Activated CD4-positive, alpha-beta memory T cell treated with anti-CD3 and anti-CD28 coated beads for 36 hours (primary cell): ENCODE data around the gene NUDT22. TPM values are rescaled to one million over a fixed set of nuclear protein-coding genes. Genes with fewer than 3 reads are reported as not detected.
A peak's percentile ranks its signal among the peaks of the same experiment; 100 is the strongest.

Experiments used
- CTCF ChIA-PET: fragments of 350-600 bp; sonication (Branson Sonifier 250); formaldehyde crosslinking; loops from one replicate; lab custom pipeline; 2021; ENCODE audit warnings: antibody characterized with exemption, inconsistent platforms; lab: Charles Lee
- POLR2A ChIA-PET: fragments of 350-600 bp; sonication (Branson Sonifier 250); formaldehyde crosslinking; loops from one replicate; lab custom pipeline; 2021; ENCODE audit warnings: antibody characterized with exemption; lab: Charles Lee
- DNase-seq: peaks from one replicate; pipeline ENCODE4 v3.0.0-alpha.2; 2020
- H3K27ac Mint-ChIP-seq: one replicate; pipeline ENCODE4 v1.8.0; 2021; ENCODE audit warnings: mixed read lengths
- H3K27me3 Mint-ChIP-seq: one replicate; pipeline ENCODE4 v1.8.0; 2021; ENCODE audit warnings: mixed read lengths
- H3K36me3 Mint-ChIP-seq: one replicate; pipeline ENCODE4 v1.8.0; 2021; ENCODE audit warnings: mixed read lengths
- H3K4me1 Mint-ChIP-seq: one replicate; pipeline ENCODE4 v1.8.0; 2021; ENCODE audit warnings: low read depth, mixed read lengths
- H3K4me3 Mint-ChIP-seq: one replicate; pipeline ENCODE4 v1.8.0; 2021; ENCODE audit warnings: mild to moderate bottlenecking, mixed read lengths
- H3K9me3 Mint-ChIP-seq: one replicate; pipeline ENCODE4 v1.8.0; 2021; ENCODE audit warnings: mixed read lengths
- intact Hi-C: fragments of 100-400 bp; cut with micrococcal nuclease; formaldehyde crosslinking; loops from one replicate; pipeline ENCODE4 v1.15.1; 2023
- total RNA-seq, 2 experiments: library from RNA; stranded (reverse); gene quantifications; one replicate each; pipeline ENCODE4 v1.2.3, GENCODE V29; 2021

The NUDT22 gene
- total RNA-seq, 2 experiments from 2014 or later: 69.8 to 79.8 TPM

DNA sequence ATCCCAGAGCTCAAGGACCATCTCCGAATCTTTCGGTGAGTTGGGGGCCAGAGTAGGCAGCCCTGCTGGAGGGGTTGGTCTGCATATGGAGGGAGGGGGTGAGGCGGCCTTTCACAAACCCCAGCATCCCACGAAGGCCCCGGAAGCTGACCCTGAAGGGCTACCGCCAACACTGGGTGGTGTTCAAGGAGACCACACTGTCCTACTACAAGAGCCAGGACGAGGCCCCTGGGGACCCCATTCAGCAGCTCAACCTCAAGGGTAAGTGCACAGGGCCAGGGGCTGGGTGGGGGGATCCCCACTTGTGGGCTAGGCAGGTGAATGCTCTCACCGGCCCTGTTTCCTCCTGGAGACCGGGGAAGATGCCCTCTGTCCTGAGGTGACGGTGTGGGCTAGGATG lies 6.3 kb upstream of the NUDT22 start:
- no peak for DNase-seq
- Mint-ChIP-seq H3K27me3 (no peaks in the 10 kb centered on the region), H3K27ac (no peak overlapping the region), H3K4me1 (peaks cover 10% of the 10 kb centered on the region), H3K4me3 (no peak overlapping the region), H3K36me3 (peaks cover 20% of the 10 kb centered on the region), H3K9me3 (no peaks in the 10 kb centered on the region)
- ChIA-PET CTCF (no interaction called here), POLR2A (no interaction called here)
- intact Hi-C loops: no loop called here

DNA sequence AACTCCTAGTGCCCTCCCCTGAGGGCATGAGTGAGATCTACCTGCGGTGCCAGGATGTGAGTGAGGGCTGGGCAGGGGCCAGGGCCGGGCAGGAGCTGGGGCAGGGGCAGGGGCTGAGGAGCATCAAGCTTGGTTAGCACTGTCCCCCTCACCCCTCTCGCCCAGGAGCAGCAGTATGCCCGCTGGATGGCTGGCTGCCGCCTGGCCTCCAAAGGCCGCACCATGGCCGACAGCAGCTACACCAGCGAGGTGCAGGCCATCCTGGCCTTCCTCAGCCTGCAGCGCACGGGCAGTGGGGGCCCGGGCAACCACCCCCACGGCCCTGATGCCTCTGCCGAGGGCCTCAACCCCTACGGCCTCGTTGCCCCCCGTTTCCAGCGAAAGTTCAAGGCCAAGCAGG lies 5.8 kb upstream of the NUDT22 start:
- POLR2A ChIA-PET: interaction anchor here (0.6 kb wide), 1 partner anchor 30 kb away, joined by 3 read pairs; no protein-coding TSS in a partner anchor
- Mint-ChIP-seq H3K4me1 (peaks cover 8% of the 10 kb centered on the region), H3K9me3 (no peaks in the 10 kb centered on the region), H3K27ac (no peak overlapping the region), H3K4me3 (no peak overlapping the region), H3K36me3 (peaks cover 15% of the 10 kb centered on the region), H3K27me3 (no peaks in the 10 kb centered on the region)
- intact Hi-C loops: no loop called here
- DNase-seq: no peak
- CTCF ChIA-PET: no interaction called here

DNA sequence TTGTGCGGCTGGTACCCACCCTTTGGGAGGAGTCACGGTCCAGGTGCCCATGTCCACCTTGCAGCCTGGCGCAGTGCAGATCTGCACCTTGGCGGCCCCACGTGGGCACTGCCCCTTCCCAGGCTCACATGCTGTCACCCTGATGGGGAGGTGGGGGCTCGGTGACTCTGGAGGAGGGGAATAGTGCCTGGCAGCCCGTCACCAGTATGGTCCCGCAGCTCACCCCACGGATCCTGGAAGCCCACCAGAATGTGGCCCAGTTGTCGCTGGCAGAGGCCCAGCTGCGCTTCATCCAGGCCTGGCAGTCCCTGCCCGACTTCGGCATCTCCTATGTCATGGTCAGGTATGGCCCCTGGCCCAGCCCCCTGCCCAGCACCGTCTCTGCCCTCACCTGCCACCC lies 5.3 kb upstream of the NUDT22 start:
- ChIA-PET CTCF (no interaction called here), POLR2A (interaction anchor here (0.6 kb wide), 1 partner anchor 30 kb away, joined by 3 read pairs; no protein-coding TSS in a partner anchor)
- intact Hi-C loops: no loop called here
- DNase-seq: no peak
- Mint-ChIP-seq H3K27me3 (no peaks in the 10 kb centered on the region), H3K4me1 (peaks cover 9% of the 10 kb centered on the region), H3K9me3 (no peaks in the 10 kb centered on the region), H3K36me3 (peaks cover 14% of the 10 kb centered on the region), H3K4me3 (no peak overlapping the region), H3K27ac (no peak overlapping the region)

DNA sequence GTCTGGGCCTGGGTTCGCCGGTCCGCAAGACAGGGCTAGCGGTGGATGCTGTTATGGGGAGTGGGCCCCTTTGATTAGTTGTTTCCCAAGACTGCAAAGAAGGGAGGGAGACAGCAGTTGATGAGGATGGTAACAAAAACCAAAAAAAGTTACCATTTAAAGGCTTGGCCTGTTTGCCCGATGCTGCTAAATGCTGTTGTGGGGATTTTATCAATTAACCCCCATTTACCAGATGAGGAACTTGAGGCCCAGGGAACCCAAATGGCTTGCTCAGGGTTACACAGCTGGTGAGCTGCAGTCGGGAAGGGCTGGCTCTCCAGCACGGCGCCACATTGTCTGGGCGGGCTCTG lies 3.4 kb upstream of the NUDT22 start:
- Mint-ChIP-seq H3K4me1 (peaks cover 15% of the 10 kb centered on the region), H3K4me3 (no peak overlapping the region), H3K27me3 (no peaks in the 10 kb centered on the region), H3K27ac (no peak overlapping the region), H3K9me3 (no peaks in the 10 kb centered on the region), H3K36me3 (peaks cover 16% of the 10 kb centered on the region)
- ChIA-PET POLR2A (interaction anchor here (0.5 to 5.4 kb wide), 4 partner anchors 14 to 41 kb away, joined by 3 to 66 read pairs (median 5); partner anchors contain the start of gene FERMT3), CTCF (interaction anchor here (5.2 kb wide), 1 partner anchor 16 kb away, joined by 38 read pairs; the partner anchor contains the start of gene FERMT3)
- DNase-seq: no peak
- intact Hi-C loops: no loop called here

DNA sequence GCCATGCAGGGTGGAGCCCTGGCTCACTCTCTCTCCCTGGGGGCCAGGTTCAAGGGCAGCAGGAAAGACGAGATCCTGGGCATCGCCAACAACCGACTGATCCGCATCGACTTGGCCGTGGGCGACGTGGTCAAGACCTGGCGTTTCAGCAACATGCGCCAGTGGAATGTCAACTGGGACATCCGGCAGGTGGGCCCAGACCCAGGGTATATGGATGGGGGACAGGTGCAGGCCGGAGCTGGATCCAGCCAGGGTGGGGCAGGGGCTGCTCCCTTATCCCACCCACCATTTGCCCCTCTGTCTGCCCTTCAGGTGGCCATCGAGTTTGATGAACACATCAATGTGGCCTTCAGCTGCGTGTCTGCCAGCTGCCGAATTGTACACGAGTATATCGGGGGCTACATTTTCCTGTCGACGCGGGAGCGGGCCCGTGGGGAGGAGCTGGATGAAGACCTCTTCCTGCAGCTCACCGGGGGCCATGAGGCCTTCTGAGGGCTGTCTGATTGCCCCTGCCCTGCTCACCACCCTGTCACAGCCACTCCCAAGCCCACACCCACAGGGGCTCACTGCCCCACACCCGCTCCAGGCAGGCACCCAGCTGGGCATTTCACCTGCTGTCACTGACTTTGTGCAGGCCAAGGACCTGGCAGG lies 2.9 kb upstream of the NUDT22 start:
- H3K4me3 Mint-ChIP-seq: no peak overlapping the region
- peaks cover 16% of the 10 kb centered on the region for H3K36me3 Mint-ChIP-seq
- CTCF ChIA-PET: interaction anchor here (5.2 kb wide), 1 partner anchor 16 kb away, joined by 38 read pairs; the partner anchor contains the start of gene FERMT3
- no peak for DNase-seq
- H3K27ac Mint-ChIP-seq: no peak overlapping the region
- H3K4me1 Mint-ChIP-seq: peaks cover 18% of the 10 kb centered on the region
- intact Hi-C loops: no loop called here
- POLR2A ChIA-PET: interaction anchor here (0.5 to 5.4 kb wide), 7 partner anchors 8 to 42 kb away, joined by 3 to 66 read pairs (median 4); partner anchors contain the start of gene FERMT3
- H3K9me3 Mint-ChIP-seq: no peaks in the 10 kb centered on the region
- no peaks in the 10 kb centered on the region for H3K27me3 Mint-ChIP-seq

DNA sequence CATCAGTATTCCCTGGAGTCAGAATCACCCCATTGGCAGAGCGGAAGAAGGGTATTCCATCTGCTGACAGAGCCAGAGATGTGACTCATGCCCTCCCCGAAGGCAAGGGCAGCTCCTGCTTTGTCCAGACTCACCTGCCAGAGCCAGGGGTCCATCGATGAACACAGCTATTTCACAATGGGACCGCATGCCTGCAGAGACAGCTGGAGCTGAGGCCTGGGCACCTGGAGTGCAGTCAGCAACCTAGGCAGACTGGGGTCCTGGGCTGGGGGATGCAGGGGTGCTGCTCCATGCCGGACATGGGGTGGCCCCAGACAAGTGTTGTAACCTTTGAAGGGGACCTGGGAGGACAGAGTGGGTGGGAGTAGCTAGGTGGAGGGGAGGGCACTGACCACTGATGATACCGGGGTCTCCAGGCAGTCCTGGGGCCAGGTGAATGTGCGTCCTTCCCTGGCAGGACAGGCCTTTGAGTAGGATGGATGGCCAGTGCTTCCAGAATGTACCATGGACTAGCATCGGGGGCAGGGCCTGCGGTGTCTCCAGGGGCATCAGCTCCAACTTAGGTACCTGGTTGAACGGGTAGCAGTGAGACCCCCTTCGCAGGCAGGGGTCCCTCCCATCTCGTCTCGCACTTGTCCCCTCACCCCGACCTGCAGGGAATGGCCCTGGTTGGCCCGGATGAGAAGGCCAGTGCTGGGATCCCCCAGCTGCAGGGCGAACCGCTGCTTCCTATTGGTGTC lies 1.8 kb upstream of the NUDT22 start:
- CTCF ChIA-PET: interaction anchor here (0.6 to 5.2 kb wide), 4 partner anchors 8 to 107 kb away, joined by 3 to 38 read pairs (median 4); partner anchors contain the start of gene FERMT3
- peaks cover 21% of the 10 kb centered on the region for H3K4me1 Mint-ChIP-seq
- peak overlapping the region; percentile 49 for H3K27ac Mint-ChIP-seq

DNA sequence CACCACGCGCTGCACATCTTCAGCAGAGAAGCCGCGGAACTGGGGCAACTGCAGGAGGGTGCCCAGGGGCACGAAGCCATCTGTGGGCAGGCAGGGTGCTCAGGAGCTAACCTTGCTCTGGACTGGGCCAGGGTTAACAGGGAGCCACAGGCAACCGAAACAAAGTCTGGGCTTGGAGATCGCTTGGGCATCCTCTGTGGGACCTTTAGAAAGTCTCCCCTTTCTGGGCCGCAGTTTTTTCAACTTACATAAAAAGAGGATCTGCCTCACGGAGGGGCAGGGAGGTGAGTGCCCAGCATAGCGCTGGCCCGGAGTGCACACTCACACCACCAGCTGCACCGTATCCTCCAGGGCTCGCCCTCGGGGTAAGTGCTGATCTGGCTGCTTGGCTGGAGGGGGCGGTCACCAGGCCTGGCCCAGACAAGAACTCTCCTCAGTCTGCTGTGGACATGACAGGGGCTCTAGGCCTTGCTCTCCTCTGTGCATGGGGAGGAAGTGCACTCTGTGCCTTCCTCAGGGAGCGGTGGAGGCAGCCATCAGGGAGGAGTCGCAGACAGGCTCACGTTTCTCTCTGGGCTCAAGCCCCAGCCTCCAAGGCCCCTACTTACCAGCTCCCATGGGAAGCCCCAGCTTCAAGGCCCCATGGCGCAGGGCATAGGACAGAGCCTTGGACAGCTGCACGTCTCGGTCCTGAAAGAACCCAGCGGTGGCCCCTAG lies 1.0 kb upstream of the NUDT22 start:
- no peak for DNase-seq
- Mint-ChIP-seq H3K4me1 (peaks cover 27% of the 10 kb centered on the region), H3K27ac (peak overlapping the region; percentile 83), H3K36me3 (peaks cover 7% of the 10 kb centered on the region), H3K9me3 (no peaks in the 10 kb centered on the region), H3K4me3 (peak overlapping the region; percentile 88), H3K27me3 (no peaks in the 10 kb centered on the region)
- intact Hi-C loops: no loop called here
- ChIA-PET POLR2A (interaction anchor here (0.9 to 5.4 kb wide), 7 partner anchors 10 to 92 kb away, joined by 3 to 66 read pairs (median 6); partner anchors contain the start of genes FERMT3, PRDX5 and TRMT112), CTCF (interaction anchor here (0.6 to 5.2 kb wide), 5 partner anchors 8 to 107 kb away, joined by 3 to 38 read pairs (median 3); partner anchors contain the start of genes FERMT3 and PRDX5)

More for the DNA sequence above, 1.8 kb upstream of the NUDT22 start:
- peak overlapping the region; percentile 88 for H3K4me3 Mint-ChIP-seq
- intact Hi-C loops: no loop called here
- DNase-seq: no peak
- peaks cover 8% of the 10 kb centered on the region for H3K36me3 Mint-ChIP-seq
- H3K9me3 Mint-ChIP-seq: no peaks in the 10 kb centered on the region
- no peaks in the 10 kb centered on the region for H3K27me3 Mint-ChIP-seq
- POLR2A ChIA-PET: interaction anchor here (0.6 to 5.4 kb wide), 7 partner anchors 9 to 1452 kb away, joined by 3 to 66 read pairs (median 3); partner anchors contain the start of gene FERMT3

DNA sequence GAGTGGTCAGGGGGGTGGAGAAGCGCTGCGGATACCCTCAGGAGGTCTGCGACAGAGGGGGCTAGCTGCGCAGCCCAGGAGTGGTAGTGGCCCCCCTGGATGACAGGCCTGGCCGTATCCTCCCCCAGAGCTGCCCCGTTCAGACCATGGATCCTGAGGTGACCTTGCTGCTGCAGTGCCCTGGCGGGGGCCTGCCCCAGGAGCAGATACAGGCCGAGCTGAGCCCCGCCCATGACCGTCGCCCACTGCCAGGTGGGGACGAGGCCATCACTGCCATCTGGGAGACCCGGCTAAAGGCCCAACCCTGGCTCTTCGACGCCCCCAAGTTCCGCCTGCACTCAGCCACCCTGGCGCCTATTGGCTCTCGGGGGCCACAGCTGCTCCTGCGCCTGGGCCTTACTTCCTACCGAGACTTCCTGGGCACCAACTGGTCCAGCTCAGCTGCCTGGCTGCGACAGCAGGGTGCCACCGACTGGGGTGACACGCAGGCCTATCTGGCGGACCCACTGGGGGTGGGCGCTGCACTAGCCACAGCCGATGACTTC lies 505 bp downstream of the NUDT22 start:
- intact Hi-C loops: loop anchor here (1.0 kb wide), 3 partner anchors 14 to 41 kb away; no protein-coding TSS in a partner anchor
- Mint-ChIP-seq H3K27me3 (no peaks in the 10 kb centered on the region), H3K36me3 (peaks cover 5% of the 10 kb centered on the region), H3K9me3 (no peaks in the 10 kb centered on the region), H3K4me1 (peaks cover 31% of the 10 kb centered on the region), H3K4me3 (peak overlapping the region; percentile 88), H3K27ac (peak overlapping the region; percentile 84)
- ChIA-PET CTCF (interaction anchor here (0.7 to 5.2 kb wide), 17 partner anchors 7 to 462 kb away, joined by 3 to 38 read pairs (median 3); partner anchors contain the start of genes CATSPERZ, ESRRA, FERMT3 and FKBP2), POLR2A (interaction anchor here (0.7 to 5.4 kb wide), 12 partner anchors 9 to 91 kb away, joined by 3 to 66 read pairs (median 6); partner anchors contain the start of genes BAD, FERMT3, FKBP2 and PPP1R14B)
- DNase-seq: peak; percentile 81

DNA sequence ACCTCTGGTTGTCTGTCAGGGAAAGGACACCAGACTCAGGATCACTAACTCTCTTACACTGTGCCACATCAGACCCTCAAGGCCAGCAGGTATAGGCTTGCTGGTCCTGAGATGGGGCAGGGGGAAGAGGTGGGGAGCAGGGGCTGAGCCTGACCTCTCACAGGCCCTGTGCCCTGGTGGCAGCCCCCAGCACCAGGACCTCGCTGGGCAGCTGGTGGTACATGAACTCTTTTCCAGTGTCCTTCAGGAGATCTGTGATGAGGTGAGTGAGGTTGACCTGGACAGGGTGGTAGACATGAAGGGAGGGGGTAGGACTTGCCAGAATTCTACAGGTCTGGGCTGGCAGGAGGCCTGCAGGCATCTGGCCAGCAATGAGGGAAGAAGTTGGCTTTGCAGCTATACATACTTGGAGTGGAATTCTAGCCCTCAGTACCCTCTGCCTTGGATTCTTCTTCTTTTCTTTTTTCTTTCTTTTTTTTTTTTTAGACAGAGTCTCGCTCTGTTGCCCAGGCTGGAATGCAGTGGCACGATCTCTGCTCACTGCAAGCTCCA lies 1.4 kb downstream of the NUDT22 start:
- Mint-ChIP-seq H3K36me3 (peaks cover 5% of the 10 kb centered on the region), H3K9me3 (no peaks in the 10 kb centered on the region), H3K4me1 (peaks cover 37% of the 10 kb centered on the region), H3K27me3 (no peaks in the 10 kb centered on the region), H3K4me3 (peak overlapping the region; percentile 88), H3K27ac (peak overlapping the region; percentile 84)
- ChIA-PET POLR2A (interaction anchor here (0.7 to 5.4 kb wide), 8 partner anchors 10 to 42 kb away, joined by 3 to 66 read pairs (median 8); partner anchors contain the start of genes FERMT3, PPP1R14B and STIP1), CTCF (interaction anchor here (1.0 to 5.2 kb wide), 5 partner anchors 21 to 76 kb away, joined by 3 to 38 read pairs (median 5); partner anchors contain the start of genes CATSPERZ, ESRRA and FERMT3)
- intact Hi-C loops: no loop called here
- no peak for DNase-seq

DNA sequence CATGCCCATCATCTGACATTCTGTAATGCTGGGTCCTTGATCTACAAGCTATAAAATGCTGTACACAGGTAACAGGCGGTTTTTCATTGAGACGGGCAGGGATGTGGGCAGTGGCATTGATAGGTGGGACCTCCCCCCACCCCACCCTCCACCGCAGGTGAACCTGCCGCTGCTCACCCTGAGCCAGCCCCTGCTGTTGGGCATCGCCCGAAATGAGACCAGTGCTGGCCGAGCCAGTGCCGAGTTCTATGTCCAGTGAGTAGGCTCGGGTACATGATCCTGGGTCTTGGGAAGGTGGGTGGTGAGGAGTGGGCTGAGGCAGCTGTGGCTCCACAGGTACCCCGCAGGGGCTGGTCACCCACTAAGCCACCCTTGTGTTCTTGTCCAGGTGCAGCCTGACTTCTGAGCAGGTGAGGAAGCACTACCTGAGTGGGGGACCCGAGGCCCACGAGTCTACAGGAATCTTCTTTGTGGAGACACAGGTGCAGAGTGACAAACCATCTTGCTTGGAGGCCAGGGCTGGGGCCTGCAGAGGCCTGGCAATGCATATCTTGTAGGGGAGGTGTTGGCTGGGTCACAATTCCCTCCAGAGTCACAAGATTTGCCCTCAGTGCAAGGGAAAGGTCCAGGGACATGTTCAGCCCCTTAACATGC lies 3.1 kb downstream of the NUDT22 start:
- POLR2A ChIA-PET: no interaction called here
- no peak for DNase-seq
- no peaks in the 10 kb centered on the region for H3K9me3 Mint-ChIP-seq

More for the DNA sequence above, 3.1 kb downstream of the NUDT22 start:
- peak overlapping the region; percentile 39 for H3K4me3 Mint-ChIP-seq
- H3K27ac Mint-ChIP-seq: peak overlapping the region; percentile 28
- peaks cover 5% of the 10 kb centered on the region for H3K36me3 Mint-ChIP-seq
- no peaks in the 10 kb centered on the region for H3K27me3 Mint-ChIP-seq
- peaks cover 34% of the 10 kb centered on the region for H3K4me1 Mint-ChIP-seq
- intact Hi-C loops: no loop called here
- CTCF ChIA-PET: interaction anchor here (1.2 kb wide), 1 partner anchor 75 kb away, joined by 3 read pairs; no protein-coding TSS in a partner anchor
